A673 (cell line): Measurements from ENCODE around the gene SMARCA2. TPM values are rescaled to one million over a fixed set of nuclear protein-coding genes. Genes with fewer than 3 reads are reported as not detected.

Experiments
- BruUV-seq: library from RNA; stranded (reverse); fragments of 400-500 nt; replicated peaks from 2 replicates; lab custom pipeline; 2021; lab: Mats Ljungman, UMichigan
- CTCF ChIA-PET: fragments of 300-600 bp; sonication (Branson Sonifier 250); formaldehyde crosslinking; loops from one replicate; lab custom pipeline; 2022; ENCODE audit warnings: antibody characterized with exemption; lab: Charles Lee
- POLR2A ChIA-PET: fragments of 300-600 bp; sonication (Branson Sonifier 250); formaldehyde crosslinking; loops from one replicate; lab custom pipeline; 2022; ENCODE audit warnings: antibody characterized with exemption; ENCODE audit not compliant: low non-redundant PET; lab: Charles Lee
- DNase-seq: peaks from one replicate; pipeline ENCODE4 v3.0.0-alpha.2; 2015; ENCODE audit warnings: low spot score
- H3K27ac ChIP-seq: fragments of 200-600 bp; sonication (generic); 2 replicates; pipeline ENCODE4 v1.5.1; 2016; ENCODE audit warnings: mixed run types, low read depth, mild to moderate bottlenecking, mixed read lengths, antibody characterized with exemption, low read length; ENCODE audit not compliant: poor library complexity, severe bottlenecking
- H3K27me3 ChIP-seq: fragments of 200-600 bp; sonication (generic); replicated peaks from 2 replicates; pipeline ENCODE4 v1.6.1; 2017; ENCODE audit warnings: mixed run types, low read depth, mild to moderate bottlenecking, mixed read lengths, antibody characterized with exemption, low read length; ENCODE audit not compliant: insufficient read depth, poor library complexity
- H3K36me3 ChIP-seq: fragments of 200-600 bp; sonication (generic); 2 replicates; pipeline ENCODE4 v1.6.1; 2016; ENCODE audit warnings: mixed run types, mild to moderate bottlenecking, mixed read lengths, antibody characterized with exemption, low read length; ENCODE audit not compliant: insufficient read depth, poor library complexity, severe bottlenecking
- H3K4me1 ChIP-seq: fragments of 200-600 bp; sonication (generic); 2 replicates; pipeline ENCODE4 v1.6.1; 2017; ENCODE audit warnings: mixed run types, mild to moderate bottlenecking, mixed read lengths, antibody characterized with exemption, low read length; ENCODE audit not compliant: insufficient read depth, poor library complexity, severe bottlenecking
- H3K4me3 ChIP-seq: fragments of 200-600 bp; sonication (generic); 2 replicates; pipeline ENCODE4 v1.5.1; 2016; ENCODE audit warnings: low read depth, mixed run types, mild to moderate bottlenecking, mixed read lengths, low read length; ENCODE audit not compliant: poor library complexity, severe bottlenecking
- H3K9me3 ChIP-seq: fragments of 200-600 bp; sonication (generic); 2 replicates; pipeline ENCODE4 v1.6.1; 2016; ENCODE audit warnings: mixed run types, low read depth, mild to moderate bottlenecking, mixed read lengths, antibody characterized with exemption, low read length; ENCODE audit not compliant: poor library complexity, severe bottlenecking
- EZH2 ChIP-seq: fragments of 200-600 bp; sonication (generic); IDR thresholded peaks from 2 replicates; pipeline ENCODE4 v1.6.1; 2017; ENCODE audit warnings: borderline replicate concordance, low read depth, mild to moderate bottlenecking, mixed read lengths, antibody characterized with exemption, low read length; ENCODE audit not compliant: poor library complexity, severe bottlenecking
- intact Hi-C: fragments of 100-400 bp; cut with micrococcal nuclease; formaldehyde crosslinking; loops from one replicate; pipeline ENCODE4 v1.10.0; 2022; ENCODE audit not compliant: unreplicated experiment
- total RNA-seq: library from RNA; stranded (reverse); gene quantifications from 2 replicates; pipeline ENCODE4 v1.2.3, GENCODE V29; 2021
- TF ChIP-seq, protein P1 (sequence below): fragments of 300-800, 200-600 bp; sonication (generic); conservative IDR thresholded peaks from 2 replicates; pipeline ENCODE4 v1.5.1; 2017; ENCODE audit warnings: low read depth, mild to moderate bottlenecking, antibody characterized with exemption, low read length, moderate library complexity, mixed read lengths

Gene SMARCA2
- total RNA-seq, 1 experiment from 2014 or later, result 69.0 TPM

DNA sequence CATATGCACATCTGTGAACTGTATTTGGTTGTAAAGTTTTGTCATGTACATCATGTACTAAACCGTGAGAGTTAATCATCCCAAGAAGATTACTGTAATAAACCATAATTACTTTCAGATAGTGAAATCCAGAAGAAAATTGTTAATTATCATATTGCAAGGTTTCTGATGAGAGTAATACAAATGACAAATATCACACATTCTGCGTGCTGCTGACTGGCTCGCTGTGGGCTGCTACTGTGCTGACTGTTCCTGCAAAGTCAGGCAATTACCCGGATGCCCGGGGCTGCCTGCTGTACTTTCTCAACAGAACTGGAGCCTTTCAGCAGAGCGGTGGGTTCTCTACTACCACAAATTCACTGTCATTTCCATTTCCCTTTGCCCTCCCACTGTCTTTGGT lies 68.3 kb downstream of the SMARCA2 start:
- CTCF ChIA-PET, result no interaction called here
- intact Hi-C loops, result loop anchor here (10.0 kb wide), 1 partner anchor 359 kb away; no protein-coding TSS in a partner anchor
- Histone ChIP-seq H3K27ac (no peak overlapping the region), H3K4me1 (peaks cover 8% of the 10 kb centered on the region), H3K9me3 (no peaks in the 10 kb centered on the region), H3K36me3 (peaks cover 15% of the 10 kb centered on the region), H3K27me3 (no peaks in the 10 kb centered on the region), H3K4me3 (no peak overlapping the region)
- no peak for DNase-seq
- POLR2A ChIA-PET, result no interaction called here
- no TSS peak for BruUV-seq
- TF ChIP-seq EZH2, result no peak
- TF ChIP-seq, protein P1, sequence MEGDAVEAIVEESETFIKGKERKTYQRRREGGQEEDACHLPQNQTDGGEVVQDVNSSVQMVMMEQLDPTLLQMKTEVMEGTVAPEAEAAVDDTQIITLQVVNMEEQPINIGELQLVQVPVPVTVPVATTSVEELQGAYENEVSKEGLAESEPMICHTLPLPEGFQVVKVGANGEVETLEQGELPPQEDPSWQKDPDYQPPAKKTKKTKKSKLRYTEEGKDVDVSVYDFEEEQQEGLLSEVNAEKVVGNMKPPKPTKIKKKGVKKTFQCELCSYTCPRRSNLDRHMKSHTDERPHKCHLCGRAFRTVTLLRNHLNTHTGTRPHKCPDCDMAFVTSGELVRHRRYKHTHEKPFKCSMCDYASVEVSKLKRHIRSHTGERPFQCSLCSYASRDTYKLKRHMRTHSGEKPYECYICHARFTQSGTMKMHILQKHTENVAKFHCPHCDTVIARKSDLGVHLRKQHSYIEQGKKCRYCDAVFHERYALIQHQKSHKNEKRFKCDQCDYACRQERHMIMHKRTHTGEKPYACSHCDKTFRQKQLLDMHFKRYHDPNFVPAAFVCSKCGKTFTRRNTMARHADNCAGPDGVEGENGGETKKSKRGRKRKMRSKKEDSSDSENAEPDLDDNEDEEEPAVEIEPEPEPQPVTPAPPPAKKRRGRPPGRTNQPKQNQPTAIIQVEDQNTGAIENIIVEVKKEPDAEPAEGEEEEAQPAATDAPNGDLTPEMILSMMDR, result no peak

DNA sequence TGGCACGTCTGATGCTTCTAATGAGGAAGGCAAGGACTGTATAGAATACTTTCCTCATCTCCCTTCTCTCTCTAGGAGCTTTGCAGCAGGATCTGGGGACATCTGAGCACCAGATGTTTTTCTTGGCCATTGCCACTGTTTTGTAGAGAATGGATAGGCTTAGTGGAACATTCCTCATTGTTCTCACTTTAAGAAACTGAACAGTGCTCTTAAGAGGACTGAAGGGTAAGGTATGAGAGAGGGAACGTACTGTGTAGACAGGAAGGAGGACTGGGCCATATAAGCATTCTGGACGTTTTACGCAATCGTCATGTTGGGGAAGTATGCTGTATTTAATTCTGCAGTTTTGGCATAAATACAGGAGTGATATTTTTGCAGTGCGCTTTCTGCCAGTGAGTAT lies 70.6 kb downstream of the SMARCA2 start:
- Histone ChIP-seq H3K27ac (no peak overlapping the region), H3K4me1 (peaks cover 8% of the 10 kb centered on the region), H3K9me3 (no peaks in the 10 kb centered on the region), H3K36me3 (peaks cover 15% of the 10 kb centered on the region), H3K4me3 (no peak overlapping the region), H3K27me3 (no peaks in the 10 kb centered on the region)
- TF ChIP-seq, protein P1, result no peak
- TF ChIP-seq EZH2, result no peak
- DNase-seq, result no peak
- intact Hi-C loops, result loop anchor here (5.0 to 10.0 kb wide), 3 partner anchors 68 to 361 kb away; partner anchors contain the start of gene SMARCA2
- CTCF ChIA-PET, result no interaction called here
- POLR2A ChIA-PET, result no interaction called here
- BruUV-seq, result no TSS peak

DNA sequence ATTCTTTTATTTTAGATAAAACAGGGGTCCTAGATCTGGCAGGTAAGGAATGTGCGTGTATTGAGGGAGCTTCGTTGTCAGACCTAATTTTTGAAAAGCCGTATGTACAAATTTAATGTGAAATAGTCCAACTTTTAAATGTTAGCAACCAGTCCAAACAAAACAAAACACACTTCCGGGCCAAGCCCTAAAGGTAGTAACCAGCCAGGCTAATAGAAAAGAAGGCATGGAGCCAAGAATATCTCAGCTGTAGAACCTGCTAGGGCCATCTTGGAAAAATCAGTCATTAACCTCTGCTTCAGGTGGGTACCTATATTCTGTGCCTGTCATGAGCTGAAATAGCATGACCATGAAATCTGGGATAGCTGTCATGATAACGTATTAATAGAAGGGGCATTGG lies 71.0 kb downstream of the SMARCA2 start:
- intact Hi-C loops, result loop anchor here (5.0 to 10.0 kb wide), 3 partner anchors 69 to 361 kb away; partner anchors contain the start of gene SMARCA2
- CTCF ChIA-PET, result no interaction called here
- no peaks in the 10 kb centered on the region for H3K27me3 ChIP-seq
- H3K36me3 ChIP-seq, result peaks cover 15% of the 10 kb centered on the region
- H3K9me3 ChIP-seq, result no peaks in the 10 kb centered on the region
- BruUV-seq, result no TSS peak
- POLR2A ChIA-PET, result no interaction called here
- H3K4me3 ChIP-seq, result no peak overlapping the region
- no peak overlapping the region for H3K27ac ChIP-seq
- TF ChIP-seq, protein P1, result no peak
- no peak for TF ChIP-seq EZH2
- no peak for DNase-seq
- peaks cover 8% of the 10 kb centered on the region for H3K4me1 ChIP-seq
